NCI-H2196 treated with DMSO at 0.1 percent for 48 hours (cell line): ENCODE measurements around the gene FTMT.
"Not testable (repeated sequence)": the region's sequence is repeated elsewhere in the genome, so short reads cannot be mapped to it uniquely, and the experiment has no call there.

Source experiments
- DNase-seq: peaks from one replicate; lab custom pipeline; 2025; ENCODE audit not compliant: unreplicated experiment; lab: John Stamatoyannopoulos, UW

Gene FTMT

DNA sequence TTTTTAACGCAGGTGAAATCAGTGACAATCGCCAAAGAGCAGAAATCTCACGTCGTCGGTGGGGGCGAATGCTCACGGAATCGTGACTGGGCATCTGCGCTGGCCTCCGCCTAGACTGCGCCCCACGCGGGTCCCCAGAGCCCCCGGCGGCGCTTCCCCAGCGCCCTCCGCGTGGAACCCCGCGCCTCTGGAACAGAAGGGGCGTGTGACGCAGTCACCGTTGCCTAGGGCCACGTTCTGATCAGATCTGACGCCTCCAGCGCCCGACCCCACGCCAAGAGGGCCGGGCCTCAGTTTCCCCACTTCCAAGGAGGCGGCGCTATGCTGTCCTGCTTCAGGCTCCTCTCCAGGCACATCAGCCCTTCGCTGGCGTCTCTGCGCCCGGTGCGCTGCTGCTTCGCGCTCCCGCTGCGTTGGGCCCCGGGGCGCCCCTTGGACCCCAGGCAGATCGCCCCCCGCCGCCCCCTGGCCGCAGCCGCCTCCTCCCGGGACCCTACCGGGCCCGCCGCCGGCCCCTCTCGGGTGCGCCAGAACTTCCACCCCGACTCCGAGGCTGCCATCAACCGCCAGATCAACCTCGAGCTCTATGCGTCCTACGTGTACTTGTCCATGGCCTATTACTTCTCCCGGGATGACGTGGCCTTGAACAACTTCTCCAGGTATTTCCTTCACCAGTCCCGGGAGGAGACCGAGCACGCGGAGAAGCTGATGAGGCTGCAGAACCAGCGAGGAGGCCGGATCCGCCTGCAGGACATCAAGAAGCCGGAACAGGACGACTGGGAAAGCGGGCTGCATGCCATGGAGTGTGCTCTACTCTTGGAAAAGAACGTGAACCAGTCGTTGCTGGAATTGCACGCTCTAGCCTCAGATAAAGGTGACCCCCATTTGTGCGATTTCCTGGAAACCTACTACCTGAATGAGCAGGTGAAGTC, at the start of gene FTMT:
TSS of gene FTMT (plus strand) at position 240 of the 932 bp plus-strand sequence. CDS start at position 322, 82 bp downstream.
- no peak for DNase-seq

- DNase-seq = not testable (repeated sequence)
Measured at GRCh38 chr5:121805251-121805650, 46.4 kb upstream of the FTMT start.

DNA sequence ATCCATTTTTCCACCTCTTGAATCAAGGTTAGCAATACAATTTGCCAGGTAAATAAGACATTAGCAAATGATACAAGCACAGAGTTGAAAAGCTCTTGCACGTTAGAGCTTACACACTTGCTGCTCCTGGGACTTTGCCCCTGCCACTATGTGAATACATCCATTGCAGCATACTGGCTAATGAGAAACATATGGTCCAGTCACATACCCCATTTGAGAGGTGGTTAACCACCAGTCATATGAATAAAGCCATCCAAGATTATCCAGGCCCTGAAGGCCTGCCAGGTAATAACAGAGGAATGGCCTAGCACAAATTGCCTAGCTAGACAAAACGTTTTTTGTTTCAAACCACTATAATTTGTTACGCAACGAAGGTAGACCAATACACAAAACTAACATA, 45.8 kb upstream of the FTMT start:
- no peak for DNase-seq

- DNase-seq = no peak
Measured at GRCh38 chr5:121816164-121816563, 35.5 kb upstream of the FTMT start.

DNA sequence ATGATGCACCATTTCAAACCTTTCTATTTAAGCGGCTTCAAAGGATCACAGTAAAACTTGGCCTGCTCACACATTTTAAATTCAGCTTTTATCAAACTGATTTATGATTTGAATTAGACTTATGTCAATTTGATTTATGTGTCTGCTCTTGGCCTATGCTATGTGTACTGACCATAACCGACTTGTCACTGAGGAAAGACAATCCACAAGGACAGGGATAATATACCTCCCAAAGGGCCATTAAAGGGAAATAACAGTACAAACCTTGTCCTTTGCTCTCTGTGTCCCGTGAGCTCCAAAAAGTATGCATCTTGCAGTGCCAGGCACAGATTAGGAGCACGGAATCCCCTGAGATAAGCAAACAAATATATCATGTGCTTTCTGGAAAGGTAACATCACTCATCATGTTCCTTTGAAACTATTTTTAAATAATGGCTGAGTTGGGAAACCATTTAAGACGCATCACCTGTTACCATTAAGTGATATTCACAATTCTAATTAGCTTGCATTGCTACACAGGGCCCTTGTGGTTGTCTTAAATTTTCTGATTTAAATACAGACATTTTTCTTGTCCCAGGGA, 31.9 kb upstream of the FTMT start:
- no peak for DNase-seq

DNA sequence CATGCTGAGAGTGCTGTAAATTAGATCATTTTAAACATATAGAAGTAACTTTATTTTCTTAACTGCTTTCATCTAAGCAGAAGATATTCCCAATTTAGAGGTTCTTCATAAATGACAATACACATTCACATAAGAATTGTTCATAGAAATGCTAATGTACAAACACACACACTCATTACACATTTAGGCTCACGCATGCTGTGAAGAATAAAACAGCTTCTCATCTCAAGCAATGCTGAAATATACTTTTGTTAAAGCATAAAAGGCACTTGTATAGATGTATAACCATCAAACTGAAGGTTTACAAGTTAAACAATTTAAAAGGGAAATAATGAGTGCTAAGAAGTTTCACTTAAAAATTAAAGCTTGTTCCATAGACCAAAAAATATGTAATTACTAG, 18.1 kb upstream of the FTMT start:
- no peak for DNase-seq

DNA sequence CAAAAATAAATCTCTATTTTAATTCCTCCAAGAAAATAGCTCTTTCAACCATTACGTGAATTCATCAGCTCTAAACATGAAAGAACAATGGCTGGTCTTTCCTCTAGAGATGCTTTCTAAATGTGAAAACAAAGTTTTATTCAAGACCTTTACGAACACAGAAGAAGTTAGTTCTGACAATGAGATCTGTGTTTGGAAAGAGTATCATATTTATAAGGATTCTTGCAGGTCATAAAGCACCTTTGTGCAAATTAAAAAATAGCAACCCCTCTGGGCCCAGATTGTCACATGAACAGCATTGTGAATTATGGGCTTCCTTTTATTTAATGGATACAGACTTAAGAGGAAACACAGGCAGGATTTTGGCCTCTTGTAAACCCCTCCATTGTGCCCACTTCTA, 17.7 kb upstream of the FTMT start:
- no peak for DNase-seq

GRCh38 chr5:121841892-121842291, 9.8 kb upstream of the FTMT start:
- no peak for DNase-seq

GRCh38 chr5:121850272-121850671, 1.4 kb upstream of the FTMT start:
- no peak for DNase-seq

- DNase-seq = no peak
Measured at GRCh38 chr5:121853850-121854249, 2.2 kb downstream of the FTMT start.

- no peak for DNase-seq
Measured at GRCh38 chr5:121862801-121863200, 11.1 kb downstream of the FTMT start.

GRCh38 chr5:121863753-121864285, 12.1 kb downstream of the FTMT start:
- DNase-seq = no peak

DNA sequence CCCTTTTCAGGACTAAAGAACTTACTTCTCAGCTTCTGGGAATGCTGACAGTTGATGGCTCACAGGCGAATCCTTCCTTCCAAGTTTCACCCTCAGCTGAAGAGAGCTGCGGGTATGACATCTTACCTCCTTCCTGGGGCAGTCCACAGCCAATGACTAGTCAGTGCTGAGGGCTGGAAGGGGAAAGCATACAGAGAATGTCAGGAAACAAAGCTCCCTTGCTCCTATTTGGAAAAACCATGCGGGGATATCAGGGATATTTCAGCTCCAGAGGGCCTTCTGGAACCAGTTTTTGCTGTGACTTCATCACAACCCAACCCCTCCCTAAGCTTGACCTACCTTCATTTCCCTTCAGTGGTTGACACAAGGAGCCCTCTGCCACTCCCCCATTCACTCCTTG, 15.7 kb downstream of the FTMT start:
- no peak for DNase-seq

DNA sequence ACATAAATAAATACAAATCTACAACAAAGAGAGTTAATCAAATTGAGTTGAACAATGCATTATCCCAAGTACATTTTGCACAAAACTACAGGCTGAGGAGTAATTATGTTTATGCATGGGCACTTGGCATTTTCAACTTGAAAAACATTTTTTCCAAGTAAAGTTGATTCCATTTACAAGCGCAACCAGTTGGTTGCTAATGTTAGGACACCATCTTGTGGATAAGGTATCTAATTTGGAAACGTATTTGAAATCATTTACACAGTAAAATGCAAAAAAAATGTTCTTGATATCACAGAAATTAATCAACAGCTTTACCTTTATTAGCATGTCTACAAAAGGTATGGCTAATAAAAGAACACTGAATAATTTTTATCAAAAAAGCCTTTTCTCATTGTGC, 18.8 kb downstream of the FTMT start:
- DNase-seq = no peak

GRCh38 chr5:121872856-121873255, 21.2 kb downstream of the FTMT start:
- no peak for DNase-seq

GRCh38 chr5:121873409-121873808, 21.7 kb downstream of the FTMT start:
- no peak for DNase-seq

DNA sequence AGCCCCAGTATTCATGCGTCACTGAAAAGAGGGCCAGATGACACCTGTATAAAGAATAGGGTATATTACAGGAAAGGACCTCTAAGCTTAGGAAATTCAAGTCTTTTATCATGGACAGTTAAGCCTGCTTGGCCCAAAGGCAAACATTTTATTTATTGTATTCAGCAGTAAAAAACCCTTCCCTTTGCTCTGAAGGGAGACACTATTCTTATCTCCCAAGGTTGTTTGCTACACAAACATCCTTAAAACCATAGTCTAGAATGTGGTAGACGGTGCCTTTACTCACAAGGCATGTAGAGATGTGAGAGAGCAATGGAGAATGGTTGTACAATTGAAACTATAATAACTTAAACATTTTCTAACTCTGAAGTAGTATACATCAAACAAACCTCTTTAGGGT, 33.9 kb downstream of the FTMT start:
- DNase-seq = no peak

GRCh38 chr5:121887727-121888126, 36.0 kb downstream of the FTMT start:
- no peak for DNase-seq

DNA sequence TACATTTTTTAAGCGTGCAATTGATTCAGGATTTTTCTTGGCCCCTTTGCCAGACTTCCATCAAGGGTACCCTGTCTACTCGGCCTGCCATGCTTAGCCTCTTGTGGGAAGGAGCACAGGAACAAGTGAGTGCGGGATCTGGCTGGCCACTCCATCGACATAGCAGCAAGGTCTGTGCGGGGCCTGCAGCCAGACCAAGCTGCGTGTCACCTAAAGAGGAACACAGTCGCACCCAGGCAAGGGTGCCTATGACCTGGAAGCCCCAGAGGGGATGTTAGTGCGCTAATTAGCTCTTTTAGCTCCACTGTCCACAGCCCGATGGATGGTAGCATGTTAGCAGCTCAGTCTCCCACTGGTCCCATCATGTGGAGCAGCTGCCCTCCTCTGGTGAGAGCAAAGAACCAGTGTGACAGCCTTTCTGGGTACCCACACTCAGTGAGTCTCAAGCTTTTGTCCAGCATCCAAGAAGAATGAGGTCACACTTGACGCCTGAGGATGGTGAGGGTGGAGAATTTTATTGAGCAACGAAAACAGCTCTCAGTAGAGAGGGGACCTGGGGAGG, 38.7 kb downstream of the FTMT start:
- no peak for DNase-seq

GRCh38 chr5:121897341-121897740, 45.7 kb downstream of the FTMT start:
- no peak for DNase-seq

DNA sequence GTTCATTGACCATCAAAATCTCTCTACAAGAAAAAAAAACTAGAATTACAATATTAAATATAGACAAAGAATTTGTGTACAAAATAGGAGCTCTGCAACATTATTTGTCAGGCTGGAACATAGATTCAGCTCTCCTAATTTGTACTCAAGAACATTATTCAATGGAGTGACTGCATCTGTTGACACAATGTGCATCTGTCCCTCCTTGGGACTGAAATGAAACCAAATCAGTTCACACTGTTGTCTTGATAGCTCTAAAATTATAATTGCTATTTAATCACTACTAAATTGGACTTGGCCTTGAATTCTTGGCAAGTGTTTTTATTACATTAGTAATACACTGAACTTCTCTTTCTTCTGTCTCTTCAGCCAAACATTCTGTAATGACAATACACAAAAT, 47.7 kb downstream of the FTMT start:
- no peak for DNase-seq
